PC-9 (cell line): ENCODE measurements around the gene ENPP3. TPM values are rescaled to one million over a fixed set of nuclear protein-coding genes. Genes with fewer than 3 reads are reported as not detected.

Experiments used
- BruUV-seq: library from RNA; stranded (reverse); fragments of 400-500 nt; replicated peaks from 2 replicates; lab custom pipeline; 2021; lab: Mats Ljungman, UMichigan
- CTCF ChIA-PET: fragments of 300-600 bp; sonication (Branson Sonifier 250); formaldehyde crosslinking; loops from one replicate; lab custom pipeline; 2022; ENCODE audit warnings: antibody characterized with exemption; lab: Charles Lee
- POLR2A ChIA-PET: fragments of 300-600 bp; sonication (Branson Sonifier 250); formaldehyde crosslinking; loops from one replicate; lab custom pipeline; 2022; ENCODE audit warnings: antibody characterized with exemption; ENCODE audit not compliant: unreplicated experiment; lab: Charles Lee
- DNase-seq, 2 experiments: peaks; one replicate each; pipeline versions ENCODE4 v3.0.0 to v3.0.0-alpha.2; 2015 to 2022; ENCODE audit warnings: mixed read lengths in 1 of 2
- H2AFZ ChIP-seq: fragments of 200-600 bp; sonication (generic); 2 replicates; pipeline ENCODE4 v1.8.1; 2017; ENCODE audit warnings: antibody characterized with exemption
- H3F3A ChIP-seq: fragments of 200-600 bp; sonication (generic); 2 replicates; pipeline ENCODE4 v1.8.1; 2017; ENCODE audit warnings: antibody characterized with exemption, mild to moderate bottlenecking, low read depth; ENCODE audit not compliant: insufficient read depth
- H3K27ac ChIP-seq: fragments of 200-600 bp; sonication (generic); 2 replicates; pipeline ENCODE4 v1.6.1; 2016; ENCODE audit warnings: mixed run types
- H3K27me3 ChIP-seq: fragments of 200-600 bp; sonication (generic); 2 replicates; pipeline ENCODE4 v1.6.1; 2016; ENCODE audit warnings: low read depth, mixed run types; ENCODE audit not compliant: insufficient read depth
- H3K36me3 ChIP-seq: fragments of 200-600 bp; sonication (generic); 2 replicates; pipeline ENCODE4 v1.6.1; 2016; ENCODE audit warnings: low read depth, mixed run types
- H3K4me1 ChIP-seq: fragments of 200-600 bp; sonication (generic); replicated peaks from 2 replicates; pipeline ENCODE4 v1.6.1; 2016; ENCODE audit warnings: mixed run types; ENCODE audit not compliant: insufficient read depth
- H3K4me2 ChIP-seq: fragments of 200-600 bp; sonication (generic); 2 replicates; pipeline ENCODE4 v1.6.1; 2017; ENCODE audit warnings: mixed run types
- H3K4me3 ChIP-seq: fragments of 200-600 bp; sonication (generic); 2 replicates; pipeline ENCODE4 v1.6.1; 2016; ENCODE audit warnings: mixed run types
- H3K79me2 ChIP-seq: fragments of 200-600 bp; sonication (generic); 2 replicates; pipeline ENCODE4 v1.6.1; 2017; ENCODE audit warnings: low read depth, mixed run types
- H3K9me2 ChIP-seq: fragments of 200-600 bp; sonication (generic); 2 replicates; pipeline ENCODE4 v1.8.1; 2017; ENCODE audit warnings: mild to moderate bottlenecking; ENCODE audit not compliant: insufficient read depth
- H3K9me3 ChIP-seq: fragments of 200-600 bp; sonication (generic); 2 replicates; pipeline ENCODE4 v1.8.1; 2016; ENCODE audit warnings: low read depth; ENCODE audit not compliant: insufficient read depth
- H4K20me1 ChIP-seq: fragments of 200-600 bp; sonication (generic); 2 replicates; pipeline ENCODE4 v1.8.1; 2017; ENCODE audit not compliant: insufficient read depth
- EZH2 ChIP-seq: fragments of 200-600 bp; sonication (generic); IDR thresholded peaks from 2 replicates; pipeline ENCODE4 v1.8.0; 2017; ENCODE audit warnings: antibody characterized with exemption, low read depth
- intact Hi-C: fragments of 100-400 bp; cut with micrococcal nuclease; formaldehyde crosslinking; loops from one replicate; pipeline ENCODE4 v1.10.0; 2022; ENCODE audit not compliant: unreplicated experiment
- total RNA-seq: library from RNA; stranded (reverse); gene quantifications from 2 replicates; pipeline ENCODE4 v1.2.3, GENCODE V29; 2021
- TF ChIP-seq, protein P1 (sequence below): fragments of 200-600 bp; sonication (generic); conservative IDR thresholded peaks from 2 replicates; pipeline ENCODE4 v1.6.1; 2017; ENCODE audit warnings: mixed run types, antibody characterized with exemption, mild to moderate bottlenecking, moderate library complexity

The ENPP3 gene
- total RNA-seq, 1 experiment from 2014 or later = not detected

- no peak for TF ChIP-seq EZH2
- TF ChIP-seq, protein P1, sequence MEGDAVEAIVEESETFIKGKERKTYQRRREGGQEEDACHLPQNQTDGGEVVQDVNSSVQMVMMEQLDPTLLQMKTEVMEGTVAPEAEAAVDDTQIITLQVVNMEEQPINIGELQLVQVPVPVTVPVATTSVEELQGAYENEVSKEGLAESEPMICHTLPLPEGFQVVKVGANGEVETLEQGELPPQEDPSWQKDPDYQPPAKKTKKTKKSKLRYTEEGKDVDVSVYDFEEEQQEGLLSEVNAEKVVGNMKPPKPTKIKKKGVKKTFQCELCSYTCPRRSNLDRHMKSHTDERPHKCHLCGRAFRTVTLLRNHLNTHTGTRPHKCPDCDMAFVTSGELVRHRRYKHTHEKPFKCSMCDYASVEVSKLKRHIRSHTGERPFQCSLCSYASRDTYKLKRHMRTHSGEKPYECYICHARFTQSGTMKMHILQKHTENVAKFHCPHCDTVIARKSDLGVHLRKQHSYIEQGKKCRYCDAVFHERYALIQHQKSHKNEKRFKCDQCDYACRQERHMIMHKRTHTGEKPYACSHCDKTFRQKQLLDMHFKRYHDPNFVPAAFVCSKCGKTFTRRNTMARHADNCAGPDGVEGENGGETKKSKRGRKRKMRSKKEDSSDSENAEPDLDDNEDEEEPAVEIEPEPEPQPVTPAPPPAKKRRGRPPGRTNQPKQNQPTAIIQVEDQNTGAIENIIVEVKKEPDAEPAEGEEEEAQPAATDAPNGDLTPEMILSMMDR = no peak
- Histone ChIP-seq H3K4me2 (no peak overlapping the region), H3K9me3 (no peaks in the 10 kb centered on the region), H3K27me3 (no peaks in the 10 kb centered on the region), H3K36me3 (no peaks in the 10 kb centered on the region), H3K27ac (no peak overlapping the region), H3K4me3 (no peak overlapping the region), H4K20me1 (no peaks in the 10 kb centered on the region), H3K9me2 (no peaks in the 10 kb centered on the region), H3K4me1 (no peaks in the 10 kb centered on the region), H2AFZ (no peak overlapping the region), H3K79me2 (no peaks in the 10 kb centered on the region), H3F3A (no peaks in the 10 kb centered on the region)
- intact Hi-C loops = no loop called here
- no peak for DNase-seq
- ChIA-PET POLR2A (no interaction called here), CTCF (no interaction called here)
- no TSS peak for BruUV-seq
Measured at GRCh38 chr6:131787079-131787478, 150.0 kb downstream of the ENPP3 start.

DNA sequence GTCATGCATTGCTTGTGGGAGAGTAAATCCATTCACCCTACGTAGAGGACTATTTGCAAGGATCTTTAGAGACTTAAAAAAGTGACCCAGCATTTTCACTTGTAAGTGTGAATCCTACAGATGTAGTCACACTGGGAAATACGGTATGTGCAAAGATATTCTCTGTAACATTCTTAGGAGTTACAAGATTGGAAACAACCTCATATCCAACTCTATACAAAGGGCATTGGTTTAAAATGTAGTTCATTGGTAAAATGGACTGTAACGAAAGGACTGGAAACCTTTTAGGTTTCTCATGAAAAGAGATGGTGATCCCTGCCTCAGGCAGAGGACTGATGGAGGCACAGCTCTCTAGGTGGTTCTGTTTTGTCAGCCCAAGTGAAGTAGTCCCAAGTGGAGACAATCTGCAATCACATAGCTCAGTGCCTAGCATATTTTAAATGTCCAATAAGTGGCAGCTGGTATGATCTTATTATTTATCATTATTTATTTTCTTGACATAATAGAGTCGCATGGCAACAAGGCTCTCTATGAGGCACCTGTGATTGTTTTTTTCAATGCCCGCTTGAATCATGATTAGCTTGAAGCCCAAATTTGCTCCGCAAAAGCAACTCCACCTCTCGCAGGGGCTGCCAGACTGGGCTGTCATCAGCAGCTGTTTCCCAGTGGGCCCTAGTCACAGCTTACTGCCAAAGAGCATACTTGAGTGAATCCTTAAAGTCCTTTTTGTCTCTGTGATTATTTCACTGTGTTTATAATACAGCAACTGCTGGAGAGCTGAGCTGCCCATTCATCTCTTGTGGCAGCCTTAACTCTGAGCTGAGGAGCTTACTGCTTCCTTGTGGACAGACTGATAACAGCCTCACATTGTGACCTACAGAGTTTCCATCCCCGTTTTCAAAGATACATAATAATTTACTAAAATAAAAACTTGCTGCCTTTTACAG, 150.9 kb downstream of the ENPP3 start:
- Histone ChIP-seq H3K4me1 (no peaks in the 10 kb centered on the region), H3K36me3 (no peaks in the 10 kb centered on the region), H3K4me3 (no peak overlapping the region), H2AFZ (no peak overlapping the region), H3K79me2 (no peaks in the 10 kb centered on the region), H3K9me2 (no peaks in the 10 kb centered on the region), H3F3A (no peaks in the 10 kb centered on the region), H3K4me2 (no peak overlapping the region), H3K9me3 (no peaks in the 10 kb centered on the region), H3K27me3 (no peaks in the 10 kb centered on the region), H4K20me1 (no peaks in the 10 kb centered on the region), H3K27ac (no peak overlapping the region)
- TF ChIP-seq EZH2 = no peak
- TF ChIP-seq, protein P1 = no peak
- BruUV-seq = no TSS peak
- ChIA-PET POLR2A (no interaction called here), CTCF (no interaction called here)
- DNase-seq = no peak
- intact Hi-C loops = no loop called here

DNA sequence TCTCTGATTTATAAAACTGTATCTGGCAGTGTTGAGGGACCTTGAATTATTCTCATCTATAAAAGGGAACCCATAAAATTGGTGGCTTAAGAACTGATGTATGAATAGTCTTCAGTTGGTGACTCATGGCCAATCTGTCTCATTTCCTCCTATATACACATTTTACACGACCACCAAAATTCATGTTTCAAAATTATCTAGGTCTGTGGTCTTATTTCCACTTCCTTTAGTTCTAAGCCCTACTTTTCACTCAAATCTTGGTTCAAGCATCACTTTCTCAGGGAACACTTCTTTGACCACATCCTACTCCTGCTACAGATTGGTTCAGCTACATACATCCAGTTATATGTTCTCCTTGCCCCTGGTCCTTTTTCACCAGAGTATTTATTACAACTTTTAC, 152.1 kb downstream of the ENPP3 start:
- no peak overlapping the region for H3K4me3 ChIP-seq
- intact Hi-C loops = no loop called here
- no peaks in the 10 kb centered on the region for H4K20me1 ChIP-seq
- H3K79me2 ChIP-seq = no peaks in the 10 kb centered on the region
- no TSS peak for BruUV-seq
- no peaks in the 10 kb centered on the region for H3K4me1 ChIP-seq
- H3K9me2 ChIP-seq = no peaks in the 10 kb centered on the region
- H3F3A ChIP-seq = no peaks in the 10 kb centered on the region
- CTCF ChIA-PET = no interaction called here
- TF ChIP-seq, protein P1 = no peak
- TF ChIP-seq EZH2 = no peak
- no peaks in the 10 kb centered on the region for H3K36me3 ChIP-seq
- H2AFZ ChIP-seq = no peak overlapping the region
- no peak overlapping the region for H3K27ac ChIP-seq
- no peaks in the 10 kb centered on the region for H3K9me3 ChIP-seq
- DNase-seq = no peak
- POLR2A ChIA-PET = no interaction called here
- H3K27me3 ChIP-seq = no peaks in the 10 kb centered on the region
- no peak overlapping the region for H3K4me2 ChIP-seq
